Measurements from ENCODE around the gene THOC5. TPM values are rescaled to one million over a fixed set of nuclear protein-coding genes. Genes with fewer than 3 reads are reported as not detected.
"Not testable (repeated sequence)": the region's sequence is repeated elsewhere in the genome, so short reads cannot be mapped to it uniquely, and the experiment has no call there.

THOC5 gene
- 32.7 TPM for polyA plus RNA-seq (2013, experiment 1 of 2)
- polyA plus RNA-seq (2013, experiment 2 of 2): 31.6 TPM

DNA sequence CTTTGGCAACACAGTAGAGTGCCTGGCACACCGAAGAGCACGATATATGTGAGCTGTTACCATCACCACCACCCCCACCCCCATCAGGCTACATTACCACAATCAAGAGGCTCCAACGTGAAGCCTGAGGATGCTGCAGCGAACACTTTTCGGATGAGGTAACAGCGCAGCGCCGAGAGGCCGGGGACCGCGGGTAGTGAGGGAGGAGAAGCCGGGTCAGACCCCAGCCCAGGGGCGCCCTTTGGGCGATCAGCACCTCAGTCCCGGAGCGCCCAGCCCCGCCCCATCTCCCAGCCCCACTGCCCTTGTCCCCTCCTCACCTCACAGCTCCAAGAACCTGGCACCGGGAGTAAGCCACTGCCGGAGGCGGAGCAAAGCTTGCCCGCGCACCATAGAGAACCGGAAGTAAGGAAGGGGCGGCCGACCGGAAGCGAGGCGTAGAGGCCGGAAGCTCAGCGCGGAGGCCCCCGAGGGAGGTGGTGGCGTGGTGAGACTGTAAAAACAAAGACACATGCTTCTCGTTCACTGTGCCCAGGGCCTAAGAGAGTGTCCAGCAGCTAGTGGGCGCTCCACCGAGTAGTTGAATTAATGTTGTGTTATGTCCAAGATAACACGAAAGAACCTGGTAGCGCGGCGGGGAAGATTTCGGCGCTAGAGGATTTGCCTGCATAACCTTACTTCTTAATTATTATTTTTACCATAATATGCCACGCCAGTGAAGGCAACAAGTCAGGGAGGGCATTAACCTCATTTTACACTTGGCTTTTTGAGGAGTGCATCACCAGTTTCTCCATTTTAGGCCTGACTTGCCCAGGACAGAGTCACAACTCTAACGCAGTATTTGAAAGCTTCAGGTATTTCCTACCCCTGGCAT lies at the start of gene THOC5:
THOC5 (minus strand) TSS at position 407 of the 874 bp plus-strand sequence. CDS start 4,610 bp downstream, outside the sequence.
- no CpG with 5 or more reads among the region's 44 CpGs for WGBS (ENCODE audit: extremely low coverage, insufficient coverage, low lambda C conversion rate)
- no peak within 1 kb of the TSS for H2BK5ac ChIP-seq (ENCODE audit: low read length)
- H3K36me3 ChIP-seq (ENCODE audit: control insufficient read depth, insufficient read depth, low read length): peaks cover 14% of the 10 kb centered on the region
- no peak within 1 kb of the TSS for H2BK120ac ChIP-seq (ENCODE audit: low read depth, low read length)
- peak within 1 kb of the TSS; percentile 85 for H3K56ac ChIP-seq (ENCODE audit: low read length)
- peak within 1 kb of the TSS; percentile 71 for H3K27ac ChIP-seq (ENCODE audit: low read depth, low read length)
- H3K27me3 ChIP-seq (ENCODE audit: insufficient read depth, low read length, poor library complexity): no peaks in the 10 kb centered on the region
- peaks cover 5% of the 10 kb centered on the region for H3K79me2 ChIP-seq (ENCODE audit: control insufficient read depth, insufficient read depth, low read length)
- no peak within 1 kb of the TSS for H2BK15ac ChIP-seq (replicated peaks; ENCODE audit: low read depth)
- no peak within 1 kb of the TSS for H2AK5ac ChIP-seq (ENCODE audit: low read length)
- peaks cover 11% of the 10 kb centered on the region for H3K79me1 ChIP-seq (ENCODE audit: low read length)
- no peaks in the 10 kb centered on the region for H3K4me1 ChIP-seq (ENCODE audit: control insufficient read depth, low read depth, low read length)
- H4K8ac ChIP-seq (ENCODE audit: low read depth, low read length): no peak within 1 kb of the TSS
- H3K18ac ChIP-seq (ENCODE audit: low read length): peak within 1 kb of the TSS; percentile 83
- peak; percentile 97 for DNase-seq
- no peak within 1 kb of the TSS for H4K5ac ChIP-seq (ENCODE audit: low read length)
- H3K4me3 ChIP-seq (ENCODE audit: low read length): peak within 1 kb of the TSS; percentile 57
- H3K4ac ChIP-seq (ENCODE audit: low read depth, low read length): peak within 1 kb of the TSS; percentile 41
- peak within 1 kb of the TSS; percentile 0 for H3K23ac ChIP-seq (ENCODE audit: low read length)
- peak within 1 kb of the TSS; percentile 41 for H3K4me2 ChIP-seq (ENCODE audit: low read length)
- H3K9ac ChIP-seq (ENCODE audit: low read length): peak within 1 kb of the TSS; percentile 73

- Histone ChIP-seq H3K36me3 (ENCODE audit: control insufficient read depth, insufficient read depth, low read length) (no peaks in the 10 kb centered on the region), H2BK120ac (ENCODE audit: low read depth, low read length) (no peak overlapping the region), H3K4me2 (ENCODE audit: low read length) (no peak overlapping the region), H3K79me2 (ENCODE audit: control insufficient read depth, insufficient read depth, low read length) (no peaks in the 10 kb centered on the region), H3K27ac (ENCODE audit: low read depth, low read length) (no peak overlapping the region), H4K5ac (ENCODE audit: low read length) (no peak overlapping the region), H3K4me1 (ENCODE audit: control insufficient read depth, low read depth, low read length) (no peaks in the 10 kb centered on the region), H3K4me3 (ENCODE audit: low read length) (no peak overlapping the region), H3K79me1 (ENCODE audit: low read length) (no peaks in the 10 kb centered on the region), H4K8ac (ENCODE audit: low read depth, low read length) (no peak overlapping the region), H3K27me3 (ENCODE audit: insufficient read depth, low read length, poor library complexity) (no peaks in the 10 kb centered on the region), H2AK5ac (ENCODE audit: low read length) (no peak overlapping the region), H3K4ac (ENCODE audit: low read depth, low read length) (no peak overlapping the region), H3K23ac (ENCODE audit: low read length) (no peak overlapping the region), H3K56ac (ENCODE audit: low read length) (no peak overlapping the region), H2BK5ac (ENCODE audit: low read length) (no peak overlapping the region), H2BK15ac (replicated peaks; ENCODE audit: low read depth) (no peak overlapping the region), H3K9ac (ENCODE audit: low read length) (no peak overlapping the region), H3K18ac (ENCODE audit: low read length) (no peak overlapping the region)
- peak; percentile 51 for DNase-seq
- no CpG with 5 or more reads among the region's 3 CpGs for WGBS (ENCODE audit: extremely low coverage, insufficient coverage, low lambda C conversion rate)
Observed at GRCh38 chr22:29598684-29599020, 45.1 kb upstream of the THOC5 start.

GRCh38 chr22:29597871-29598683 lies 44.5 kb upstream of the THOC5 start:
- not testable (repeated sequence) for H3K18ac ChIP-seq (ENCODE audit: low read length); H4K5ac ChIP-seq (ENCODE audit: low read length); H2BK120ac ChIP-seq (ENCODE audit: low read depth, low read length); H3K79me1 ChIP-seq (ENCODE audit: low read length); H3K27me3 ChIP-seq (ENCODE audit: insufficient read depth, low read length, poor library complexity); H3K4ac ChIP-seq (ENCODE audit: low read depth, low read length); H3K56ac ChIP-seq (ENCODE audit: low read length); H2AK5ac ChIP-seq (ENCODE audit: low read length); H4K8ac ChIP-seq (ENCODE audit: low read depth, low read length); H3K4me3 ChIP-seq (ENCODE audit: low read length); H2BK5ac ChIP-seq (ENCODE audit: low read length); H3K23ac ChIP-seq (ENCODE audit: low read length); H3K9ac ChIP-seq (ENCODE audit: low read length); H3K27ac ChIP-seq (ENCODE audit: low read depth, low read length); DNase-seq; H2BK15ac ChIP-seq (replicated peaks; ENCODE audit: low read depth); H3K36me3 ChIP-seq (ENCODE audit: control insufficient read depth, insufficient read depth, low read length); H3K4me1 ChIP-seq (ENCODE audit: control insufficient read depth, low read depth, low read length); H3K79me2 ChIP-seq (ENCODE audit: control insufficient read depth, insufficient read depth, low read length); H3K4me2 ChIP-seq (ENCODE audit: low read length)
- no CpG with 5 or more reads among the region's 57 CpGs for WGBS (ENCODE audit: extremely low coverage, insufficient coverage, low lambda C conversion rate)

DNA sequence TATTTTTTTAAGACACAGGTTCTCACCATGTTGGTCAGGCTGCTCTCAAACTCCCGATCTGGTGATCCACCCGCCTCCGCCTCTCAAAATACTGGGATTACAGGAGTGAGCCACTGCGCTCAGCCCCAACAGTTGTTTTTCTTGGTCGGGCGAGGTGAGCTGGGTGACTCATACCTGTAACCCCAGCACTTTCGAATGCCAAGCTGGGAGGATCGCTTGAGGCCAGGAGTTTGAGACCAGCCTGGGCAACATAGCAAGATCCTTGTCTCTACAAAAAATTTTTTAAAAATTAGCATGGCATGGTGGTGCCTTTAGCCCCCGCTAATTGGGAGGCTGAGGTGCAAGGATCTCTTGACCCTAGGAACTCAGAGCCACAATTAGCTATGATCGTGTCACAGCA lies 42.9 kb upstream of the THOC5 start:
- no peaks in the 10 kb centered on the region for H3K27me3 ChIP-seq (ENCODE audit: insufficient read depth, low read length, poor library complexity)
- H3K4me3 ChIP-seq (ENCODE audit: low read length): no peak overlapping the region
- no peak overlapping the region for H3K18ac ChIP-seq (ENCODE audit: low read length)
- H4K8ac ChIP-seq (ENCODE audit: low read depth, low read length): no peak overlapping the region
- no peak overlapping the region for H2AK5ac ChIP-seq (ENCODE audit: low read length)
- no peak overlapping the region for H2BK5ac ChIP-seq (ENCODE audit: low read length)
- H3K27ac ChIP-seq (ENCODE audit: low read depth, low read length): no peak overlapping the region
- H3K56ac ChIP-seq (ENCODE audit: low read length): no peak overlapping the region
- no peak overlapping the region for H2BK120ac ChIP-seq (ENCODE audit: low read depth, low read length)
- H3K36me3 ChIP-seq (ENCODE audit: control insufficient read depth, insufficient read depth, low read length): no peaks in the 10 kb centered on the region
- H3K79me2 ChIP-seq (ENCODE audit: control insufficient read depth, insufficient read depth, low read length): no peaks in the 10 kb centered on the region
- no peak overlapping the region for H3K9ac ChIP-seq (ENCODE audit: low read length)
- H3K4ac ChIP-seq (ENCODE audit: low read depth, low read length): no peak overlapping the region
- H3K4me1 ChIP-seq (ENCODE audit: control insufficient read depth, low read depth, low read length): no peaks in the 10 kb centered on the region
- no CpG with 5 or more reads among the region's 10 CpGs for WGBS (ENCODE audit: extremely low coverage, insufficient coverage, low lambda C conversion rate)
- no peak overlapping the region for H2BK15ac ChIP-seq (replicated peaks; ENCODE audit: low read depth)
- no peak overlapping the region for H4K5ac ChIP-seq (ENCODE audit: low read length)
- H3K4me2 ChIP-seq (ENCODE audit: low read length): no peak overlapping the region
- DNase-seq: no peak
- H3K79me1 ChIP-seq (ENCODE audit: low read length): no peaks in the 10 kb centered on the region
- no peak overlapping the region for H3K23ac ChIP-seq (ENCODE audit: low read length)

DNA sequence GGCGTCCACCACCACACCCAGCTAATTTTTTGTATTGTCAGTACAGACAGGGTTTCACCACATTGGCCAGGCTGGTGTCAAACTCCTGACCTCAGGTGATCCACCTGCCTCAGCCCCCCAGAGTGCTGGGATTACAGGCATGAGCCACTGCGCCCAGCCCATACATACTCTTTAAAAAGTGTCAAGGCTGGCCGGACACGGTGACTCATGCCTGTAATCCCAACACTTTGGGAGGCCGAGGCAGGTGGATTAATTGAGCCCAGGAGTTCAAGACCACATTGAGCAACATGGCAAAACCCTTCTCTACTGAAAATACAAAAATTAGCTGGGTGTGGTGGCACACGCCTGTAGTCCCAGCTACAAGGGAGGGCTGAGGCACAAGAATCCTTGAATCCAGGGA lies 40.9 kb upstream of the THOC5 start:
- DNase-seq; H3K56ac ChIP-seq (ENCODE audit: low read length); H3K36me3 ChIP-seq (ENCODE audit: control insufficient read depth, insufficient read depth, low read length); H3K4me2 ChIP-seq (ENCODE audit: low read length); H3K9ac ChIP-seq (ENCODE audit: low read length); H3K23ac ChIP-seq (ENCODE audit: low read length); H4K8ac ChIP-seq (ENCODE audit: low read depth, low read length); H2BK15ac ChIP-seq (replicated peaks; ENCODE audit: low read depth); H4K5ac ChIP-seq (ENCODE audit: low read length); H3K18ac ChIP-seq (ENCODE audit: low read length); H3K4ac ChIP-seq (ENCODE audit: low read depth, low read length); H2BK120ac ChIP-seq (ENCODE audit: low read depth, low read length); H2BK5ac ChIP-seq (ENCODE audit: low read length); H3K4me1 ChIP-seq (ENCODE audit: control insufficient read depth, low read depth, low read length); H3K27me3 ChIP-seq (ENCODE audit: insufficient read depth, low read length, poor library complexity); H3K79me1 ChIP-seq (ENCODE audit: low read length); H3K27ac ChIP-seq (ENCODE audit: low read depth, low read length); H3K79me2 ChIP-seq (ENCODE audit: control insufficient read depth, insufficient read depth, low read length); H2AK5ac ChIP-seq (ENCODE audit: low read length); H3K4me3 ChIP-seq (ENCODE audit: low read length): not testable (repeated sequence)
- no CpG with 5 or more reads among the region's 6 CpGs for WGBS (ENCODE audit: extremely low coverage, insufficient coverage, low lambda C conversion rate)

All from mesendoderm (in vitro differentiated cells).